HG03442 (cell line): Measurements from ENCODE around the gene ANKRD24.
A peak's percentile ranks its signal among the peaks of the same experiment; 100 is the strongest.
"Not testable (repeated sequence)": the region's sequence is repeated elsewhere in the genome, so short reads cannot be mapped to it uniquely, and the experiment has no call there.

Source experiments
- ATAC-seq: cut with Tn5 transposase; IDR thresholded peaks from one replicate; pipeline ENCODE4 v1.9.1; 2021; ENCODE audit warnings: mild to moderate bottlenecking, moderate library complexity; ENCODE audit not compliant: unreplicated experiment

The ANKRD24 gene

DNA sequence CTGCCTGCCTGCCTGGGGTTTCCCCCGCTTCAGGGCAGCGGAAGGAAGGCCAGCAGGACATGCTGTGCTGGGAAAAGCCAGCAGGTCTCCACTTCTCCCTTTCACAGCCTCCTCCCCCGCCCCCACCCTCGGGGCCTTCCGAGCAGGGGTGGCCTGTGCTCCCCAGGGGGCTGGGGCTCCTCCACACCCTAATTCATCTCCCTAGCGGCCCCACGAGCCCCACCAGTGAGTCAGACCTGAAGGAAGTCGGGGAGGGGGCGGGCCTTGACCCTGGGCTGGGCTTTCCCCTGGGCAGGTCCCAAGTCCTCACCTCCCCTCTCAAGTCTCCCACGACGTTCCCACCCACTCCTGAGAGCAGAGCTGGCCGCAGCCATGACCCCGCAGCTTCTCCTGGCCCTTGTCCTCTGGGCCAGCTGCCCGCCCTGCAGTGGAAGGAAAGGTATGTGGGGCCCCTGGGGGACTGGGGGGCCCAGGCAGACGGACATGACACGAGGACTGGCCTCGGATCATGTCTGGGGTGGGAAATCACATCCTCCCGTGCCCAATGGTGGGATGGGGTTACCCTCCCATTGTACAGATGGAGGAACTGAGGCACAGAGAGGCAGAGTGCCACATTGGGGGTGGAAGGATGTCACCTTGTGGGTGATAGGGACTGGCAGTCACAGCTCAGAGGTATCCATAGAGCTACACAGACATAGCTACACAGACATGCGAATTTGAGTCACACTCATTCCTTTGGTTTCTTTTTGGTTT is 46.9 kb downstream of the ANKRD24 start, which contains the start of gene EBI3:
EBI3 (plus strand) TSS at position 345 of the 753 bp plus-strand sequence; CDS start at position 373, 28 bp downstream.
- no peak for ATAC-seq

- not testable (repeated sequence) for ATAC-seq
Observed at GRCh38 chr19:4230237-4230636, 47.7 kb downstream of the ANKRD24 start.

DNA sequence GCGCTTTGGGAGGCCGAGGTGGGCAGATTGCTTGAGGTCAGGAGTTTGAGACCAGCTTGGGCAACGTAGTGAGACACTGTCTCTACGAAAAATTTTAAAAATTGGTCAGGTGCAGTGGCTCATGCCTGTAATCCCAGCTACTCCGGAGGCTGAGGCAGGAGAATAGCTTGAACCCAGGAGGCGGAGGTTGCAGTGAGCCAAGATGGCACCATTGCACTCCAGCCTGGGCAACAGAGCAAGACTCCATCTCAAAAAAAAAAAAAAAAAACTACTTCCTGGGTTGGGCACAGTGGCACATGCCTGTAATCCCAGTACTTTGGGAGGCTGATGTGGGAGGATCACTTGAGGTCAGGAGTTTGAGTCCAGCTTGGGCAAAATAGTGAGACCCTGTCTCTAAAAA is 49.0 kb downstream of the ANKRD24 start:
- not testable (repeated sequence) for ATAC-seq

GRCh38 chr19:4232139-4232538 is 49.6 kb downstream of the ANKRD24 start:
- ATAC-seq = not testable (repeated sequence)

- ATAC-seq = no peak
Observed at GRCh38 chr19:4232614-4233281, 50.3 kb downstream of the ANKRD24 start.

DNA sequence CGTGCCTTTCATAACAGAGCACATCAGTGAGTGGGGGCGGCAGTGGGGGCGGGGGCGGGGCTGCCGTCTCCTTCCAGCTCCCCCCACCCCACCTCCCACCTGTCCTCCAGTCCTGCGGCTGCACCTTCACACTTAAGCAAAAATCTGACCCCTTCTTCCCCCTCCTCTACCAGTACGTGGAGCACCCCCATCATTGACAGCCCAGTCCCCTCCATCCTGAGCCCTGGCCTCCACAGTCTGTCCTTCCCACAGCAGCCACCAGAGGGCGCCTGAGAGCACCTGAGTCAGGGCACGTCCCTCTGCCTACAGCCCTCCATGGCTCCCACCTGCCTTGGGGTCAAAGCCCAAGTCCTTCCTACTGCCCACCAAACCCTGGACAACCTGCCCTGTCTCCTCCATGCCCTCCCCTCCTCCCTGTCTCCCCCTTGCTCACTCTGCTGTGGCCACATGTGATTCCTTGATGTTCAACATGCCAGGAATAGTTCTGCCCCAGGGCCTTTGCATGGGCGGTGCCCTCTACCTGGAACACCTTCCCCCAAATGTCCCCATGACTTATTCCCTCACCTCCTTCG is 50.9 kb downstream of the ANKRD24 start:
- ATAC-seq = no peak

GRCh38 chr19:4234142-4234861 is 51.8 kb downstream of the ANKRD24 start:
- no peak for ATAC-seq

DNA sequence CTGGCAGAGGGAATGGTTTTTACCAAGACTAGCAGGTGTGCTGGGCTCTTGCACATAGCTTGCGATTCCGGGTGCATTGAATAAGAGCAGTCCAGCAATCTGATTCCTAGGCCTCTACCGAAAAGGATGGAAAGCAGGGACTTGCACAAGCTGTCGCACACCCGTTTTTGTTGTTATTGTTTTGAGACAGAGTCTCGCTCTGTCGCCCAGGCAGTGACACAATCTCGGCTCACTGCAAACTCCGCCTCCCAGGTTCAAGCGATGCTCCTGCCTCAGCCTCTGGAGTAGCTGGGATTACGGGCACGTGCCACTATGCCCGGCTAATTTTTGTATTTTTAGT is 52.3 kb downstream of the ANKRD24 start:
- ATAC-seq = no peak

DNA sequence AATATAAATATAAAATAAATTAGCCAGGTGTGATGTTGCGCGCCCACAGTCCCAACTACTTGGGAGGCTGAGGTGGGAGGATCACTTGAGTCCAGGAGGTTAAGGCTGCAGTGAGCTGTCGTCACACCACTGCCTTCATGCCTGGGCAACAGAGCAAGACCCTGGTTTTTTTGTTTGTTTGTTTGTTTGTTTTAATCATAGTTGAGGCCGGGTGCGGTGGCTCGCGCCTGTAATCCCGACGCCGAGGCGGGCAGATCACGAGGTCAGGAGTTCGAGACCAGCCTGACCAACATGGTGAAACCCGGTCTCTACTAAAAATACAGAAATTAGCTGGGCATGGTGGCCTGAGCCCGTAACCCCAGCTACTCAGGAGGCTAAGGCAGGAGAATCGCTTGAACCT is 55.0 kb downstream of the ANKRD24 start:
- not testable (repeated sequence) for ATAC-seq

- no peak for ATAC-seq
Observed at GRCh38 chr19:4238831-4239230, 56.3 kb downstream of the ANKRD24 start.

DNA sequence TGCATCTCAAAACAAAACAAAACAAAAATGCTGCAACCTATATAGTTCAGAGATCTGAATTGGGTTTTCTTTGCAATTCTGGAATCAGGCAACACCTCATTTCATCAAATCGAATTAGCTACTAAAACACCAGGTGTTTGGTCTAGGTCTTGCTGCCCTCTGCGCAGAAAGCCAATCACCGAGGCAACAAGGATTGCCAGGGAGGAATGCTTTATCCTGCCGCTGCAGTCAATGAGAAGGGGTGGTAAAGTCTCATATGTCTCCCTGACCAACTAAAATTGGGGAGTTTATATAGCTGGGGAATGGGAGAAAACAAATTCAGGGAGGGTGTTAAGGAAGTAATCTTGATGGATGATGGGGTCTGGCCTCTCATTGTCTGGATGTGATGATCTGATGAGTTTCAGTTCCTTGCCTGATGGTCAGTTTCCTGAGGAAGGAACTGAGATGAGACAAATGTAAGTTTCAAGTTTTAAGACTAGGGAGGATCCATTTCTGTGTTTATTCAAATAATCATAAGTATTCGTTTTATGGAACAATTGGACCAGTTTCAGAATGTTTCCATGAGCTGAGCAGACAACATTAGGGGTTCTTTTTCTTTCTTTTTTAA is 59.4 kb downstream of the ANKRD24 start:
- ATAC-seq = no peak

DNA sequence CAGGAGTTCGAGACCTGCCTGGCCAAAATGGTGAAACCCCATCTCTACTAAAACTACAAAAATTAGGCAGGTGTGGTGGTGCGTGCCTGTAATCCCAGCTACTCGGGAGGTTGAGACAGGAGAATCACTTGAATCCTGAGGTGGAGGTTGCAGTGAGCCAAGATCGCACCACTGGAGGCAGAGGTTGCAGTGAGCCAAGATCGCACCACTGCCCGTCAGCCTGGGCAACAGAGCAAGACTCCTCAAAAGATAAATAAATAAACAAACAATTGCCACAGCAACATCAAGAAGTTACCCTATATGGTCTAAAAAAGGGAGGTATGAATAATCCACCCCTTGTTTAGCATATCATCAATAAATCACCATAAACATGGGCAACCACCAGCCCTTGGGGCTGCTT is 63.4 kb downstream of the ANKRD24 start:
- ATAC-seq = not testable (repeated sequence)

- peak; percentile 82 for ATAC-seq
Observed at GRCh38 chr19:4246767-4247593, 64.5 kb downstream of the ANKRD24 start, which contains the start of gene YJU2. Gene YJU2 (plus strand): TSS chr19:4247080. CDS start chr19:4247147, 67 bp downstream.

- ATAC-seq = no peak
Observed at GRCh38 chr19:4256563-4256962, 74.1 kb downstream of the ANKRD24 start.

- ATAC-seq = no peak
Observed at GRCh38 chr19:4257025-4257424, 74.5 kb downstream of the ANKRD24 start.

DNA sequence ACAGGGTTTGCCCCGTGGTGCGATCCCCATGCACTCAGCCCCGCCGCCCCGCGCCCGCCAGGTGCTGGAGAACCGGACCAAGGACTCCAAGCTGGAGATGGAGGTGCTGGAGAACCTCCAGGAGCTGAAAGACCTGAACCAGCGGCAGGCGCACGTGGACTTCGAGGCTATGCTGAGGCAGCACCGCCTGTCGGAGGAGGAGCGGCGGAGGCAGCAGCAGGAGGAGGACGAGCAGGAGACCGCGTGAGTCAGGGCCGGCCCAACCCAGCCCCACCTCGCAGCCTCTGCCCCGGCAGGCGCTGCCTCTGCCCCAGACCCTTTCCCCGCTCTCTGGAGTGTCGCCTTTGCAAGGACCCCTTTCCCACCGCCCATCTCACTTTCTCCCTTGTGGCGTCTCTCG is 75.7 kb downstream of the ANKRD24 start:
- no peak for ATAC-seq

GRCh38 chr19:4260613-4261191 is 78.2 kb downstream of the ANKRD24 start:
- no peak for ATAC-seq

- ATAC-seq = no peak
Observed at GRCh38 chr19:4264812-4265211, 82.3 kb downstream of the ANKRD24 start.

DNA sequence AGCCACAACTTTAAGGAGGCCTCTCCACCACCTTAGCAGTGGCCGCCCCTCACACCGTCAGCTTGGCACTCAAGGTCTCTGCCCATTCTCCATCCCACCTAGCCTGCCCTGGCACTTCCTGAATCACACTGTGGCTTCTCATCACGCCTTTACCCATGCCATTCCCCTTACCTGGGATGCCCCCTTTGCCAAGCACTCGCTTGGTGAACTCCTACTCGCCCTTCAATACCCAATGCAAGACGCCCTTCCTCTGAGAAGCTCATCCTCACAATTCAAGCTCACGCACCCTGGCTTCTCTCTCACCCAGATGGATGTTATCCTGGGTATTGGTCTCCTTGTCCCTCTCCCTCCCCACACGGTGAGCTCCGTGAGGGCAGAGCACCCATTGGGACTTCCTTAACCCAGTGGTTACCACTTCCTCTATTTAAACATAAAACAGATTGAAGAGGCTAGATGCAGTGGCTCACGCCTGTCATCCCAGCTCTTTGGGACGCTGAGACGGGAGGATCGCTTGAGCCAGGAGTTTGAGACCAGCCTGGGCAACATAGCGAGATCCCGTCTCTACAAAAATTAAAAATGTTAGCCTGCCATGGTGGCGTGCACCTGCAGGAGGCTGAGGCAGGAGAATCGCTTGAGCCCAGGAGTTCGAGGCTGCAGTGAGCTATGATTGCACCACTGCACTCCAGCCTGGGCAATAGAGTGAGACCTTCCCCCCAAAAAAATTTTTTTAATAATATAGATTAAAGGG is 83.9 kb downstream of the ANKRD24 start:
- no peak for ATAC-seq
